WI38 (cell line): ENCODE results near the gene NOP16.

Experiments
- H3K4me3 ChIP-seq: 2 replicates; pipeline ENCODE4 v1.5.1; 2011; ENCODE audit warnings: low read depth, mild to moderate bottlenecking, control low read depth, low read length
- CTCF ChIP-seq: IDR thresholded peaks from 2 replicates; pipeline ENCODE4 v1.5.1; 2012; ENCODE audit warnings: low read depth, mild to moderate bottlenecking, control low read depth, low read length

The NOP16 gene

GRCh38 chr5:176356179-176356566 is 32.2 kb downstream of the NOP16 start:
- H3K4me3 ChIP-seq, result no peak overlapping the region
- no peak for TF ChIP-seq CTCF

- TF ChIP-seq CTCF, result no peak
- H3K4me3 ChIP-seq, result no peak overlapping the region
Observed at GRCh38 chr5:176355400-176356178, 32.8 kb downstream of the NOP16 start.

- TF ChIP-seq CTCF, result no peak
- no peak overlapping the region for H3K4me3 ChIP-seq
Observed at GRCh38 chr5:176353533-176353932, 34.9 kb downstream of the NOP16 start.

GRCh38 chr5:176352116-176352878 is 36.1 kb downstream of the NOP16 start:
- H3K4me3 ChIP-seq, result no peak overlapping the region
- TF ChIP-seq CTCF, result no peak

GRCh38 chr5:176350416-176350815 is 38.0 kb downstream of the NOP16 start:
- no peak overlapping the region for H3K4me3 ChIP-seq
- no peak for TF ChIP-seq CTCF

GRCh38 chr5:176342766-176343458 is 45.5 kb downstream of the NOP16 start:
- no peak overlapping the region for H3K4me3 ChIP-seq
- no peak for TF ChIP-seq CTCF

- no peak overlapping the region for H3K4me3 ChIP-seq
- TF ChIP-seq CTCF, result no peak
Observed at GRCh38 chr5:176342158-176342483, 46.3 kb downstream of the NOP16 start.
